Measurements from ENCODE around the gene DOK4. TPM values are rescaled to one million over a fixed set of nuclear protein-coding genes. Genes with fewer than 3 reads are reported as not detected.

The DOK4 gene
- total and polyA plus RNA-seq, 4 donors = 26.4 to 54.1 (median 40.0) TPM

- ATAC-seq (ENCODE audit: low FRiP score) (no peak), DNase-seq (peak in 1 of 2 donors; percentile 79)
- Histone ChIP-seq H3K36me3 (ENCODE audit: control insufficient read depth in 1 of 2, insufficient read depth in 2 of 2, low read length in 1 of 2) (peaks cover 0 to 6% of the 10 kb centered on the region in 2 donors), H3K27ac (ENCODE audit: low read depth in 1 of 2, low read length in 2 of 2) (peak overlapping the region in 1 of 2 donors; percentile 9), H3K4me3 (ENCODE audit: low read length in 2 of 2) (no peak overlapping the region), H3K27me3 (ENCODE audit: control insufficient read depth in 1 of 2, insufficient read depth in 2 of 2, low read length in 1 of 2) (no peaks in the 10 kb centered on the region), H3K4me1 (ENCODE audit: control insufficient read depth in 1 of 2, insufficient read depth in 2 of 2, low read length in 2 of 2) (no peaks in the 10 kb centered on the region), H3K9me3 (ENCODE audit: control insufficient read depth, low read length) (no peaks in the 10 kb centered on the region)
- intact Hi-C loops (cut with DNase I) = no loop called here
- 49 to 52% methylated on average over 9 of the region's 9 CpGs for WGBS, 2 donors
Measured at GRCh38 chr16:57477531-57478202, 8.6 kb downstream of the DOK4 start.

GRCh38 chr16:57476546-57477410 lies 9.5 kb downstream of the DOK4 start:
- WGBS, 2 donors = 57 to 60% methylated on average over 6 of the region's 6 CpGs
- Histone ChIP-seq H3K27ac (ENCODE audit: low read depth in 1 of 2, low read length in 2 of 2) (no peak overlapping the region), H3K4me1 (ENCODE audit: control insufficient read depth in 1 of 2, insufficient read depth in 2 of 2, low read length in 2 of 2) (no peaks in the 10 kb centered on the region), H3K4me3 (ENCODE audit: low read length in 2 of 2) (no peak overlapping the region), H3K36me3 (ENCODE audit: control insufficient read depth in 1 of 2, insufficient read depth in 2 of 2, low read length in 1 of 2) (peaks cover 0 to 8% of the 10 kb centered on the region in 2 donors), H3K9me3 (ENCODE audit: control insufficient read depth, low read length) (no peaks in the 10 kb centered on the region), H3K27me3 (ENCODE audit: control insufficient read depth in 1 of 2, insufficient read depth in 2 of 2, low read length in 1 of 2) (no peaks in the 10 kb centered on the region)
- ATAC-seq (ENCODE audit: low FRiP score) = no peak
- DNase-seq = peak in 1 of 2 donors; percentile 38
- intact Hi-C loops (cut with DNase I) = no loop called here

DNA sequence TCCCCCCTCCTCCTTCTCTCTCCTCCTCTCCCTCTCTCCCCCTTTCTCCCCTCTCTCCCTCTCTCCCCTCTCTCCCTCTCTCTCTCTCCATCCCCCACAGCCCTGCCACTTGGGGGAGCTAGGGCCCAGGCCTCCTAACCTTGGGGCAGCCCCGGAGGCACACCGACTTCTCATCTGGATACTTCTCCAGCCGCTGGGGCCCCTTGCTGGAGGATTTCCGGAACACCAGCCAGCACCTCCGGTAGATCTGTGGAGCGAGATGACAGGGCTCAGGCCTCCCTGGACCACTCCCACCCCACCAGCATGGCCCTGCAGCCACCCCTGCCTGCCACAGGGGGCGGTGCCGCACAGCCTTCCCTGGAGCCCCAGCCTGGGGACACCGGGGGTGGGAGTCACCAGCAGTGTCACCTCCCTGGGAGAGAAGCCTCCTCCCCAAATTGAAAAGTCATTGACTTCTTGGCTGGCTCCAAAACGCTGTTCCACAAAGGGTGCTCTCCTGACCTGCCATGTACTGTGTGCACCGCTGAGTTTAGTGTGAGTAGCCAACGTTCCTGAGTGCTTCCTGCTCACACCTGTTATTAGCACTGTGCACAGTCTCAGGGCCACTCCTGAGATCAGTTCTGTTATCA lies 10.5 kb downstream of the DOK4 start:
- no peak for ATAC-seq (ENCODE audit: low FRiP score)
- Histone ChIP-seq H3K4me3 (ENCODE audit: low read length in 2 of 2) (no peak overlapping the region), H3K4me1 (ENCODE audit: control insufficient read depth in 1 of 2, insufficient read depth in 2 of 2, low read length in 2 of 2) (no peaks in the 10 kb centered on the region), H3K27ac (ENCODE audit: low read depth in 1 of 2, low read length in 2 of 2) (no peak overlapping the region), H3K27me3 (ENCODE audit: control insufficient read depth in 1 of 2, insufficient read depth in 2 of 2, low read length in 1 of 2) (no peaks in the 10 kb centered on the region), H3K9me3 (ENCODE audit: control insufficient read depth, low read length) (no peaks in the 10 kb centered on the region), H3K36me3 (ENCODE audit: control insufficient read depth in 1 of 2, insufficient read depth in 2 of 2, low read length in 1 of 2) (peaks cover 0 to 9% of the 10 kb centered on the region in 2 donors)
- peak in 1 of 2 donors; percentile 82 for DNase-seq
- WGBS, 2 donors = 45% methylated on average over 12 of the region's 12 CpGs
- intact Hi-C loops (cut with DNase I) = no loop called here

DNA sequence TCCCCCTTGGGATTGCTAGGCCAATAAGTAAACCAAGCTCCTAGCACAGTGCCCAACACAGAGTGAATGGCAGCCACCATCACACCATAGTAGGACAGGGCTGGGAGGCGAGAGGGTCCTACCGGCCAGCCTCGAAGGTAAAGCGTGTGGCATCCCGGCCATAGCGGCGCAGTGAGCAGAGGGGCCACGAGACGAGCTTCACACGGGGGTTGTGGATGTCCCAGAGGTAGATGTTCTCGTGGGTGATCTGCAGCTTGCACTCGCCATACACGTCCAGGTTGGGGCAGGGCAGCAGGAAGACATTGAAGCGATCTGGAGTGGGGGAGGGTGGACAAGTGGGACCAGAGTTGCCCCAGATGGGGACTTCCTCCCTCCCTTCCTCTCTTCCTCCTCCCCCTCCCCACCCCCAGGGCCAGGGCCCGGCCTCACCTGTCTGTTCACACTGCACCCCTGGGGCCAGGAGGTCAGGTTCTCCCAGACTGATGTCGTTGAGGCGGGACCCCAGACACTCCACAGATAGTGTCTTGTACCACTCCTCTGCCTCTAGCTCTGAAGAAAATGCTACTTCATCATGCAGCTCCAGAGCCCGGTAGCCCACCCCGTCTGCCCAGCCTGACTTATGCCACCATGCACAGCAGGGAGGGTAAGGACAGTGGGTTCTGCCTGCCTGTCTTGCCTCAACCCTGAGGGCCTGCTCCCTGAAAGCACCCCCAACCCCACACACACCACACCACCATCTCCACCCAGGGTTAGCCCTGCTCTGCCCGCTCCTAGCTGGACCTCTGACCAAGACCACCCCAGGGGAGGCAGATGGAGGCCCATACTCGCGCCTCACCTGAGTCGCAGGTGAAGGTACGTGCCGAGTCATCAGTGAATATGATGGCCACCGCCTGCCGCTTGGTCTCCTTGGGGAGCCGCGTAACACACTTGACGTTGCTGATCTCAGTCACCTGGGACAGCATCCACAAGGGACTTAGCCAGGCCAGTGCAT lies 11.3 kb downstream of the DOK4 start:
- peak in 1 of 2 donors; percentile 56 for DNase-seq
- intact Hi-C loops (cut with DNase I) = no loop called here
- Histone ChIP-seq H3K4me1 (ENCODE audit: control insufficient read depth in 1 of 2, insufficient read depth in 2 of 2, low read length in 2 of 2) (no peaks in the 10 kb centered on the region), H3K9me3 (ENCODE audit: control insufficient read depth, low read length) (no peaks in the 10 kb centered on the region), H3K27ac (ENCODE audit: low read depth in 1 of 2, low read length in 2 of 2) (no peak overlapping the region), H3K36me3 (ENCODE audit: control insufficient read depth in 1 of 2, insufficient read depth in 2 of 2, low read length in 1 of 2) (peaks cover 0 to 14% of the 10 kb centered on the region in 2 donors), H3K4me3 (ENCODE audit: low read length in 2 of 2) (no peak overlapping the region), H3K27me3 (ENCODE audit: control insufficient read depth in 1 of 2, insufficient read depth in 2 of 2, low read length in 1 of 2) (no peaks in the 10 kb centered on the region)
- WGBS, 2 donors = 82 to 83% methylated on average over 29 to 30 of the region's 30 CpGs
- no peak for ATAC-seq (ENCODE audit: low FRiP score)

DNA sequence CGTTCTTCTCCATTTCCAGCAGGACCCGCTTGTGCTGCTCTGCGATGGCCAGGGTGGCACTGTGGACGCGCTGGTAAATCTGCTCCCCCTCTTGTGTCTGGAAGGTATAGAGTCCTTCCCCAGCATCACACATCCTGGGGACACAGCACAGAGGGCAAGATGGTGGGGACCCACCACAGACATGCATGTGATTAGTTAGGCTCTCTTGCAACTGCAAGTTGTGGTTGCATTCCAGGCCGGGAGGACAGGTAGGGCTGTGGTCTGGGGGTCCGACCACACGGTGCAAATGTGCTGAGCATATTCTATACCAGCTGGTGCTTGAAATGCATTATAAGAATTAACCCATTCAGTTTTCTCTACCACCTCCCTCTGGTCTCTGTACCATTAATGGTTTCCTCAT lies 12.4 kb downstream of the DOK4 start:
- intact Hi-C loops (cut with DNase I) = no loop called here
- ATAC-seq (ENCODE audit: low FRiP score) (no peak), DNase-seq (no peak)
- H3K4me1 ChIP-seq (ENCODE audit: control insufficient read depth in 1 of 2, insufficient read depth in 2 of 2, low read length in 2 of 2) = no peaks in the 10 kb centered on the region
- 56 to 73% methylated on average over 8 of the region's 8 CpGs for WGBS, 2 donors
- no peaks in the 10 kb centered on the region for H3K27me3 ChIP-seq (ENCODE audit: control insufficient read depth in 1 of 2, insufficient read depth in 2 of 2, low read length in 1 of 2)
- H3K36me3 ChIP-seq (ENCODE audit: control insufficient read depth in 1 of 2, insufficient read depth in 2 of 2, low read length in 1 of 2) = peaks cover 0 to 18% of the 10 kb centered on the region in 2 donors
- H3K9me3 ChIP-seq (ENCODE audit: control insufficient read depth, low read length) = no peaks in the 10 kb centered on the region
- H3K27ac ChIP-seq (ENCODE audit: low read depth in 1 of 2, low read length in 2 of 2) = no peak overlapping the region
- H3K4me3 ChIP-seq (ENCODE audit: low read length in 2 of 2) = no peak overlapping the region

GRCh38 chr16:57473176-57473840 lies 13.0 kb downstream of the DOK4 start:
- H3K4me3 ChIP-seq (ENCODE audit: low read length in 2 of 2) = no peak overlapping the region
- peaks cover 0 to 18% of the 10 kb centered on the region in 2 donors for H3K36me3 ChIP-seq (ENCODE audit: control insufficient read depth in 1 of 2, insufficient read depth in 2 of 2, low read length in 1 of 2)
- H3K27me3 ChIP-seq (ENCODE audit: control insufficient read depth in 1 of 2, insufficient read depth in 2 of 2, low read length in 1 of 2) = no peaks in the 10 kb centered on the region
- intact Hi-C loops (cut with DNase I) = no loop called here
- H3K9me3 ChIP-seq (ENCODE audit: control insufficient read depth, low read length) = no peaks in the 10 kb centered on the region
- no peaks in the 10 kb centered on the region for H3K4me1 ChIP-seq (ENCODE audit: control insufficient read depth in 1 of 2, insufficient read depth in 2 of 2, low read length in 2 of 2)
- WGBS, 2 donors = 74 to 79% methylated on average over 14 of the region's 14 CpGs
- no peak for DNase-seq
- no peak for ATAC-seq (ENCODE audit: low FRiP score)
- no peak overlapping the region for H3K27ac ChIP-seq (ENCODE audit: low read depth in 1 of 2, low read length in 2 of 2)

DNA sequence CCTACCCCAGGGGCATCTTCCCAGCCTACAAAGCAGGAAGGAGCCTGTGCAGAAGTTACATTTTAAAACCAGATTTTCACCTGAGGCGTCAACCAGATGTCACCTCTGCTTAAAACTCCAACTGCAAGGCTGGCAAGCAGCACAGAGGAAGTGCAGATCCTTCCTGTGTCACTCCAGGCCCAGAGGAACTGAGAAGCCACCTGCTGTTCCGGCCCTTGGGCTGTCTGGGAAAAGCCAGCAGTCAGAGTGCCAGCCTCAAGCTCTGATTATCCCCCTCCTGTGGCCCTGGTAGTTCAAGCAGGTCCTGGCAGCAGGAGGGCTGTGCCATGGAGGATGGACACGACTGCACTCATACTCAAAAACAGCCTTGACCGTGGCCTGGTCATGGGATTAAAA lies 13.6 kb downstream of the DOK4 start:
- Histone ChIP-seq H3K4me1 (ENCODE audit: control insufficient read depth in 1 of 2, insufficient read depth in 2 of 2, low read length in 2 of 2) (no peaks in the 10 kb centered on the region), H3K9me3 (ENCODE audit: control insufficient read depth, low read length) (no peaks in the 10 kb centered on the region), H3K27ac (ENCODE audit: low read depth in 1 of 2, low read length in 2 of 2) (no peak overlapping the region), H3K36me3 (ENCODE audit: control insufficient read depth in 1 of 2, insufficient read depth in 2 of 2, low read length in 1 of 2) (peaks cover 0 to 18% of the 10 kb centered on the region in 2 donors), H3K4me3 (ENCODE audit: low read length in 2 of 2) (no peak overlapping the region), H3K27me3 (ENCODE audit: control insufficient read depth in 1 of 2, insufficient read depth in 2 of 2, low read length in 1 of 2) (no peaks in the 10 kb centered on the region)
- ATAC-seq (ENCODE audit: low FRiP score) (no peak), DNase-seq (no peak)
- intact Hi-C loops (cut with DNase I) = no loop called here
- WGBS, 2 donors = 36 to 42% methylated on average over 4 of the region's 4 CpGs

Measured in aorta (tissue), 5 donors.